ENCODE results near the gene GATA5.

GATA5 gene, protein sequence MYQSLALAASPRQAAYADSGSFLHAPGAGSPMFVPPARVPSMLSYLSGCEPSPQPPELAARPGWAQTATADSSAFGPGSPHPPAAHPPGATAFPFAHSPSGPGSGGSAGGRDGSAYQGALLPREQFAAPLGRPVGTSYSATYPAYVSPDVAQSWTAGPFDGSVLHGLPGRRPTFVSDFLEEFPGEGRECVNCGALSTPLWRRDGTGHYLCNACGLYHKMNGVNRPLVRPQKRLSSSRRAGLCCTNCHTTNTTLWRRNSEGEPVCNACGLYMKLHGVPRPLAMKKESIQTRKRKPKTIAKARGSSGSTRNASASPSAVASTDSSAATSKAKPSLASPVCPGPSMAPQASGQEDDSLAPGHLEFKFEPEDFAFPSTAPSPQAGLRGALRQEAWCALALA

DNA sequence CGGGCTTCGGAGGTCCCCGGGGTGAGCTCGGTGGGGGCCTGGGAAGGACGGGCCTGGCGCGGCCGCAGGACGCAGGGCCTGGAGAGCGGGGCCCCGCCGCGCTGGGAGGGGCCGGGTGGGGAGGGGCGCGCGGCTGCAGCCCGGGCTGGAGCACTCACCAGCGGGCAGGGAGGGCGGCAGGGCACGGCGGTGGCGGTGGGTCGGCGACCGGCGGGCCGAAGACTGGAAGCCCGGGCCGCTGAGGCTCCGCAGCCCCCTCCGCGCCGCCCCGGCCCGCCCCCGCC lies at the start of gene GATA5:
Gene GATA5, minus strand, starts transcription at position 224 of the 284 bp plus-strand sequence. CDS start 474 bp downstream, outside the sequence.
- DNase-seq (ENCODE audit: low read depth) = no peak
- TF ChIP-seq CTCF (IDR thresholded peaks at IDR 0.05; ENCODE audit: control insufficient read depth, extremely low read depth, insufficient read depth) = no peak
- H3K4me3 ChIP-seq (ENCODE audit: low read depth, low read length) = no peak within 1 kb of the TSS

DNA sequence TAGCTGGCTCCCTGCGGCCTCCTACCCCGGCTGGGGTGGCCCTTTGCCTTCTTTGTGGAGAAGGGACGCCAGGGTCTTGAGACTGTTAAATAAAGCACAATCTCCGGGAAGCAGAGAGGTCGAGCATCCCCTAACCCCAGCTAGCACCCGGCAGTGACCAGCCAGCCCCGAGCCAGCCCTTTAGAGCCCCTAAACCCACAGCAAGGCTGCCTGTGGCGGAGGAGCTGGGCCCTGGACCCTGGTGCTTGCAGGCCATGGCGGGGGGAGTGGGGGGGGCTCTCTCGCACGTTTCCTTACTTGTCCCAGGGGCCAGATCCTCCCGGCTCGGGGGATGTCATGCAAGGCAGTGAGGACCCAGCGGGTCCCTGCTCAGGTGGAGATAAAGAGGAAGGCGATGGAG lies 49.2 kb upstream of the GATA5 start:
- no peak overlapping the region for H3K4me3 ChIP-seq (ENCODE audit: low read depth, low read length)
- no peak for TF ChIP-seq CTCF (IDR thresholded peaks at IDR 0.05; ENCODE audit: control insufficient read depth, extremely low read depth, insufficient read depth)
- no peak for DNase-seq (ENCODE audit: low read depth)

GRCh38 chr20:62524505-62524911 lies 48.7 kb upstream of the GATA5 start:
- no peak for TF ChIP-seq CTCF (IDR thresholded peaks at IDR 0.05; ENCODE audit: control insufficient read depth, extremely low read depth, insufficient read depth)
- DNase-seq (ENCODE audit: low read depth) = no peak
- H3K4me3 ChIP-seq (ENCODE audit: low read depth, low read length) = no peak overlapping the region

GRCh38 chr20:62523473-62524203 lies 47.8 kb upstream of the GATA5 start:
- no peak for TF ChIP-seq CTCF (IDR thresholded peaks at IDR 0.05; ENCODE audit: control insufficient read depth, extremely low read depth, insufficient read depth)
- DNase-seq (ENCODE audit: low read depth) = no peak
- no peak overlapping the region for H3K4me3 ChIP-seq (ENCODE audit: low read depth, low read length)

DNA sequence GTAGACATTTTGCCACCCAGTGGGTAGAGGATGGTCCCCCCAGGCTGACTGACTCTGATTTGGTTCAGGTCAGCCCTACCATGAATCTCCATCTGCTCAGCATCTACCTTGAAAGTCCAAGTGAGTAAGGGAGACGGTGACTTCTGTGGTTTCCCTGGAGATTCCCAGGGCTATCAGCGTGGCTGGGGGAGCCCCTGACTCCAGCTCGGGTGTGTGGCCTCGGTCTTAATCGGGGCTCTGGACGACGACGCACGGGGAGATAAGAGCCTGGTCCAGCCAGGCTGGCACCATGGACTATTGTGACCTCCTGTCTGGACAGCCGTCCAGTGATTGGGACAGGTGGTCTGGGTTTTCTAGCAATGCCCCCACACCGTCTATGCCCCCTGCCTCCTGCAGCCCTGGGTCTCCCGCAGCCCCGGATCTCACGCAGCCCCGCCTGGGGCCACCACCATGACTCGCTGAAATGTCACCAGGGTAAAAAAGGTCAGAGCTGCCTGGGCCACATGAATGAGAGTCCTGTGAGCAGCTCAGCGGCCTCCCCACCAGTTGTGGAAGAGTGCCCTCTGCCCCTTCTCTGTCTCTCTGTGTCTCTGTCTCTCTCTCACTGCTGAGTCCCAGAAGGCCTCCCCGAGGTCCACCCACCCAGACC lies 47.1 kb upstream of the GATA5 start:
- no peak for TF ChIP-seq CTCF (IDR thresholded peaks at IDR 0.05; ENCODE audit: control insufficient read depth, extremely low read depth, insufficient read depth)
- no peak overlapping the region for H3K4me3 ChIP-seq (ENCODE audit: low read depth, low read length)
- no peak for DNase-seq (ENCODE audit: low read depth)

- no peak for TF ChIP-seq CTCF (IDR thresholded peaks at IDR 0.05; ENCODE audit: control insufficient read depth, extremely low read depth, insufficient read depth)
- no peak for DNase-seq (ENCODE audit: low read depth)
- no peak overlapping the region for H3K4me3 ChIP-seq (ENCODE audit: low read depth, low read length)
These were observed 44.0 kb upstream of the GATA5 start for GRCh38 chr20:62519826-62520225.
